IMR-90 (cell line): ENCODE measurements around the gene SLIT1. TPM values are rescaled to one million over a fixed set of nuclear protein-coding genes. Genes with fewer than 3 reads are reported as not detected.

Experiments used
- ATAC-seq: fragments of 200-7000 bp; cut with Tn5 transposase; 2 replicates; pipeline ENCODE4 v1.9.1; 2020; ENCODE audit warnings: low read depth, mild to moderate bottlenecking, moderate library complexity
- BruUV-seq: library from RNA; stranded (reverse); fragments of 400-500 nt; replicated peaks from 2 replicates; lab custom pipeline; 2021; lab: Mats Ljungman, UMichigan
- CTCF ChIA-PET: fragments of 300-600 bp; formaldehyde crosslinking; extraction: SDS; loops from one replicate; lab custom pipeline; 2021; ENCODE audit warnings: antibody characterized with exemption; lab: Yijun Ruan, JAX
- POLR2A ChIA-PET: fragments of 300-600 bp; sonication (Branson Sonifier 250); formaldehyde crosslinking; loops from one replicate; lab custom pipeline; 2022; ENCODE audit warnings: antibody characterized with exemption; ENCODE audit not compliant: unreplicated experiment; lab: Charles Lee
- DNase-seq: peaks from one replicate; pipeline ENCODE4 v3.0.0; 2013
- H2AFZ ChIP-seq: replicated peaks from 2 replicates; pipeline ENCODE3; 2013; ENCODE audit warnings: low read length, mild to moderate bottlenecking; ENCODE audit not compliant: poor library complexity
- H2AK5ac ChIP-seq: 2 replicates; pipeline ENCODE4 v1.6.1; 2013; ENCODE audit warnings: low read depth, low read length, inconsistent platforms
- H2AK9ac ChIP-seq: replicated peaks from 2 replicates; pipeline ENCODE3; 2013; ENCODE audit warnings: mild to moderate bottlenecking, low read depth, low read length, moderate library complexity; ENCODE audit not compliant: poor library complexity
- H2BK120ac ChIP-seq: 2 replicates; pipeline ENCODE4 v1.6.1; 2013; ENCODE audit warnings: low read depth, low read length, inconsistent platforms
- H2BK15ac ChIP-seq: 3 replicates; pipeline ENCODE4 v1.6.1; 2013; ENCODE audit warnings: low read depth, low read length, inconsistent platforms
- H2BK20ac ChIP-seq: 2 replicates; pipeline ENCODE4 v1.6.1; 2013; ENCODE audit warnings: low read depth, mild to moderate bottlenecking, inconsistent platforms, low read length, moderate library complexity
- H2BK5ac ChIP-seq: 2 replicates; pipeline ENCODE4 v1.6.1; 2013; ENCODE audit warnings: mild to moderate bottlenecking, low read depth, low read length, inconsistent platforms; ENCODE audit not compliant: poor library complexity, severe bottlenecking
- H3K14ac ChIP-seq: replicated peaks from 2 replicates; pipeline ENCODE4 v1.6.1; 2013; ENCODE audit warnings: low read depth, low read length, inconsistent platforms
- H3K18ac ChIP-seq: 2 replicates; pipeline ENCODE4 v1.6.1; 2013; ENCODE audit warnings: low read depth, low read length, control low read depth
- H3K23ac ChIP-seq: 2 replicates; pipeline ENCODE4 v1.6.1; 2013; ENCODE audit warnings: low read depth, low read length, inconsistent platforms
- H3K27ac ChIP-seq: 2 replicates; pipeline ENCODE4 v1.5.1; 2013; ENCODE audit warnings: mild to moderate bottlenecking, control low read depth, low read length; ENCODE audit not compliant: insufficient read depth
- H3K27me3 ChIP-seq: 2 replicates; pipeline ENCODE4 v1.6.1; 2013; ENCODE audit warnings: low read length; ENCODE audit not compliant: control insufficient read depth, insufficient read depth
- H3K36me3 ChIP-seq: 2 replicates; pipeline ENCODE4 v1.6.1; 2013; ENCODE audit warnings: low read length, mixed read lengths; ENCODE audit not compliant: control insufficient read depth, insufficient read depth
- H3K4ac ChIP-seq: 2 replicates; pipeline ENCODE4 v1.6.1; 2013; ENCODE audit warnings: low read depth, low read length, inconsistent platforms
- H3K4me1 ChIP-seq: 2 replicates; pipeline ENCODE4 v1.6.1; 2013; ENCODE audit warnings: low read length, mixed read lengths; ENCODE audit not compliant: control insufficient read depth, insufficient read depth
- H3K4me2 ChIP-seq: 2 replicates; pipeline ENCODE4 v1.6.1; 2013; ENCODE audit warnings: low read depth, mild to moderate bottlenecking, control low read depth, low read length, moderate library complexity
- H3K4me3 ChIP-seq: 2 replicates; pipeline ENCODE4 v1.5.1; 2013; ENCODE audit warnings: low read depth, mild to moderate bottlenecking, control low read depth, low read length, moderate library complexity; ENCODE audit not compliant: insufficient read depth
- H3K56ac ChIP-seq: 2 replicates; pipeline ENCODE4 v1.6.1; 2013; ENCODE audit warnings: low read length, inconsistent platforms; ENCODE audit not compliant: insufficient read depth; ENCODE audit errors: extremely low read depth
- H3K79me1 ChIP-seq, 2 experiments: 2 replicates each; pipeline ENCODE4 v1.6.1; 2013; ENCODE audit warnings: low read length in 2 of 2, inconsistent platforms in 1 of 2, low read depth in 1 of 2
- H3K9ac ChIP-seq: 2 replicates; pipeline ENCODE4 v1.6.1; 2013; ENCODE audit warnings: low read depth, low read length, control low read depth
- H3K9me1 ChIP-seq: 2 replicates; pipeline ENCODE4 v1.6.1; 2013; ENCODE audit warnings: low read length, inconsistent platforms; ENCODE audit not compliant: insufficient read depth
- H3K9me3 ChIP-seq: 2 replicates; pipeline ENCODE4 v1.6.1; 2013; ENCODE audit warnings: low read length; ENCODE audit not compliant: control insufficient read depth, insufficient read depth
- H4K20me1 ChIP-seq: 2 replicates; pipeline ENCODE4 v1.6.1; 2013; ENCODE audit warnings: low read length, inconsistent platforms; ENCODE audit not compliant: insufficient read depth
- H4K5ac ChIP-seq: 2 replicates; pipeline ENCODE4 v1.6.1; 2013; ENCODE audit warnings: mild to moderate bottlenecking, low read depth, low read length, control low read depth
- H4K8ac ChIP-seq, 2 experiments: 2 replicates each; pipeline ENCODE4 v1.6.1; 2013; ENCODE audit warnings: low read depth in 2 of 2, low read length in 2 of 2, control low read depth in 1 of 2, inconsistent platforms in 1 of 2
- H4K91ac ChIP-seq: 2 replicates; pipeline ENCODE4 v1.6.1; 2013; ENCODE audit warnings: low read depth, low read length, inconsistent platforms; ENCODE audit not compliant: insufficient read depth
- MAZ ChIP-seq: IDR thresholded peaks from 2 replicates; pipeline ENCODE4 v1.6.1; 2012; ENCODE audit warnings: low read depth, mild to moderate bottlenecking, low read length, improper control_type of control experiment, moderate library complexity, borderline replicate concordance
- NFE2L2 ChIP-seq: fragments of 150-350 bp; IDR thresholded peaks from 2 replicates; pipeline ENCODE4 v1.6.1; 2016; ENCODE audit warnings: low read depth, mild to moderate bottlenecking, low read length
- RAD21 ChIP-seq: IDR thresholded peaks from 2 replicates; pipeline ENCODE4 v1.6.1; 2012; ENCODE audit warnings: low read length, improper control_type of control experiment
- RCOR1 ChIP-seq: IDR thresholded peaks from 2 replicates; pipeline ENCODE4 v1.6.1; 2012; ENCODE audit warnings: mild to moderate bottlenecking, low read length, improper control_type of control experiment; ENCODE audit not compliant: insufficient replicate concordance
- RFX5 ChIP-seq: IDR thresholded peaks from 2 replicates; pipeline ENCODE4 v1.8.0; 2012; ENCODE audit warnings: low read depth, mild to moderate bottlenecking, low read length, moderate library complexity
- SMC3 ChIP-seq: fragments of 150-350 bp; IDR thresholded peaks from 2 replicates; pipeline ENCODE4 v1.6.1; 2016; ENCODE audit warnings: low read depth, mild to moderate bottlenecking, antibody characterized with exemption, low read length, moderate library complexity
- WGBS, 2 experiments: methylation state at CpG; one replicate each; pipeline versions ENCODE4 v1.1.5 to v1.1.7; 2013; ENCODE audit warnings: missing lambda C conversion rate in 2 of 2; ENCODE audit not compliant: insufficient read length in 1 of 2; ENCODE audit errors: extremely low coverage in 2 of 2; 5-methylcytosine and 5-hydroxymethylcytosine counted together
- dilution Hi-C: fragments of 300-500 bp; cut with HindIII; formaldehyde crosslinking; loops from one replicate; pipeline ENCODE4 v1.14.3; 2018; ENCODE audit warnings: low sequenced_read_pairs; ENCODE audit not compliant: unreplicated experiment
- in situ Hi-C: fragments of 300-500 bp; cut with MboI; formaldehyde crosslinking; loops from 3 replicates; pipeline ENCODE4 v1.14.3; 2019; ENCODE audit warnings: low sequenced_read_pairs, inconsistent platforms, mixed read lengths
- intact Hi-C: fragments of 100-400 bp; cut with micrococcal nuclease; formaldehyde crosslinking; loops from 2 replicates; pipeline ENCODE4 v1.10.0; 2022
- polyA plus RNA-seq, 3 experiments: library from polyadenylated mRNA; depleted of rRNA; stranded (reverse); fragments of >200 nt; gene quantifications; 2 replicates each; pipeline ENCODE4 v1.2.3, GENCODE V29; 2012; ENCODE audit warnings: low replicate concordance in 1 of 3
- total RNA-seq: library from RNA; depleted of rRNA; stranded (reverse); fragments of >200 nt; gene quantifications from 2 replicates; pipeline ENCODE4 v1.2.3, GENCODE V29; 2012
- TF ChIP-seq, protein P1 (sequence below): conservative IDR thresholded peaks from 2 replicates; pipeline ENCODE4 v1.5.1; 2012; ENCODE audit warnings: mild to moderate bottlenecking, low read depth, low read length, improper control_type of control experiment

SLIT1 gene
- total and polyA plus RNA-seq, 2 of the 4 experiments (the other 2 are of a cell fraction): under 0.01 TPM

DNA sequence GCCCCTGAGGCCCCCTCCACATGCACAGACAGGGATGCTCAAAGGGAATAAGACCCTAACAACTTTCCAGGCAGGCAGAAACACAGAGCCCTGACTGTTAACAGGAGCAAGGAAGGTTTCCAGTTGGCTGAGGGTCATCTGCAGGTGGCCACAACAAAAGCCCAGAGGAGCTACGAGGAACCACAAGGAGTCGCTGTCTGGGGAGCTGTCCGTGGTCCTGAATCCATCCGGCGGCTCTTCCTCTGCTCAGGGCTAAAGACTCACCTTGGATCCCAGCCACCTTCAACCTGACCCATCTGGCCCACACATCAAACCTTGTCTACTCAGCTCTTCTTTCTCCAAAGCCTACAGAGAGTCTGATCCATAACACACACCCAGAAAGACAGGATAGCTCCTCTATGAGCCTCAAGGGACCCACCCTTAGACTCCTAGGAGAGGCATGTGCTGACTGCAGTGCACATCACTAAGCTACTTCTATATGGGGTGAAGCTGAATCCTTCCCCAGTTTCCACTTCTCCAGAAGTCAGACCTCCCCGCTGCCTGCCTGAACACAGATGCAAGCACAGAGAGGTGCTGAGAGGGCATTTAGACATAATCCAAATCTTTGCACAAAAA lies 104.0 kb downstream of the SLIT1 start:
- H3K27me3 ChIP-seq: peaks cover 37% of the 10 kb centered on the region
- no peak overlapping the region for H2AK5ac ChIP-seq
- no peak overlapping the region for H4K8ac ChIP-seq
- no peak overlapping the region for H2BK20ac ChIP-seq
- no peak overlapping the region for H3K18ac ChIP-seq
- DNase-seq (peak; percentile 50), ATAC-seq (peak; percentile 82)
- H4K20me1 ChIP-seq: no peaks in the 10 kb centered on the region; the same call in 1 of the 2 replicates
- peak overlapping the region; percentile 58 for H2AFZ ChIP-seq
- H3K56ac ChIP-seq: no peak overlapping the region
- no peak overlapping the region for H3K23ac ChIP-seq
- peak; percentile 91 for TF ChIP-seq RCOR1
- no peak for TF ChIP-seq MAZ
- TF ChIP-seq RFX5: no peak
- TF ChIP-seq, protein P1, sequence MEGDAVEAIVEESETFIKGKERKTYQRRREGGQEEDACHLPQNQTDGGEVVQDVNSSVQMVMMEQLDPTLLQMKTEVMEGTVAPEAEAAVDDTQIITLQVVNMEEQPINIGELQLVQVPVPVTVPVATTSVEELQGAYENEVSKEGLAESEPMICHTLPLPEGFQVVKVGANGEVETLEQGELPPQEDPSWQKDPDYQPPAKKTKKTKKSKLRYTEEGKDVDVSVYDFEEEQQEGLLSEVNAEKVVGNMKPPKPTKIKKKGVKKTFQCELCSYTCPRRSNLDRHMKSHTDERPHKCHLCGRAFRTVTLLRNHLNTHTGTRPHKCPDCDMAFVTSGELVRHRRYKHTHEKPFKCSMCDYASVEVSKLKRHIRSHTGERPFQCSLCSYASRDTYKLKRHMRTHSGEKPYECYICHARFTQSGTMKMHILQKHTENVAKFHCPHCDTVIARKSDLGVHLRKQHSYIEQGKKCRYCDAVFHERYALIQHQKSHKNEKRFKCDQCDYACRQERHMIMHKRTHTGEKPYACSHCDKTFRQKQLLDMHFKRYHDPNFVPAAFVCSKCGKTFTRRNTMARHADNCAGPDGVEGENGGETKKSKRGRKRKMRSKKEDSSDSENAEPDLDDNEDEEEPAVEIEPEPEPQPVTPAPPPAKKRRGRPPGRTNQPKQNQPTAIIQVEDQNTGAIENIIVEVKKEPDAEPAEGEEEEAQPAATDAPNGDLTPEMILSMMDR: peak; percentile 85
- TF ChIP-seq SMC3: peak; percentile 84
- peak; percentile 69 for TF ChIP-seq RAD21
- TF ChIP-seq NFE2L2: no peak
- no peaks in the 10 kb centered on the region for H3K79me1 ChIP-seq
- dilution Hi-C loops: no loop called here
- H3K27ac ChIP-seq: no peak overlapping the region
- BruUV-seq: no TSS peak
- no peak overlapping the region for H2BK15ac ChIP-seq
- in situ Hi-C loops: no loop called here
- no peak overlapping the region for H3K4me2 ChIP-seq
- H3K4me3 ChIP-seq: no peak overlapping the region
- no peak overlapping the region for H2BK5ac ChIP-seq
- ChIA-PET CTCF (interaction anchor here (0.6 to 1.6 kb wide), 7 partner anchors 9 to 135 kb away, joined by 3 to 12 read pairs (median 3); no protein-coding TSS in a partner anchor), POLR2A (no interaction called here)
- no peaks in the 10 kb centered on the region for H3K9me1 ChIP-seq
- intact Hi-C loops: loop anchor here (1.0 kb wide), 1 partner anchor 129 kb away; no protein-coding TSS in a partner anchor
- no peak overlapping the region for H3K9ac ChIP-seq
- H4K5ac ChIP-seq: no peak overlapping the region
- H3K36me3 ChIP-seq: no peaks in the 10 kb centered on the region
- no peak overlapping the region for H4K91ac ChIP-seq
- H3K14ac ChIP-seq: no peak overlapping the region
- H2BK120ac ChIP-seq: no peak overlapping the region
- peak overlapping the region; percentile 23 for H2AK9ac ChIP-seq
- no peak overlapping the region for H3K4ac ChIP-seq
- WGBS, 2 experiments: 0% methylated on average over 4 of the region's 6 CpGs; no CpG with 5 or more reads in 1 of the 2 experiments
- no peaks in the 10 kb centered on the region for H3K9me3 ChIP-seq
- H3K4me1 ChIP-seq: no peaks in the 10 kb centered on the region
